Measurements from ENCODE around the gene MYO1B.

- no peak for TF ChIP-seq REST (IDR thresholded peaks at IDR 0.05; ENCODE audit: unreplicated experiment)
- TF ChIP-seq CTCF (conservative IDR thresholded peaks at IDR 0.05; ENCODE audit: low read depth in 2 of 2): no peak
- TF ChIP-seq EZH2 (IDR thresholded peaks at IDR 0.05; ENCODE audit: low read depth, unreplicated experiment): no peak
- TF ChIP-seq POLR2AphosphoS5 (IDR thresholded peaks at IDR 0.05; ENCODE audit: low read depth): no peak
- no peak for TF ChIP-seq CREB1 (CRISPR knock-in tag; IDR thresholded peaks at IDR 0.05; ENCODE audit: low read depth)
- no peak for TF ChIP-seq EZH2phosphoT487 (IDR thresholded peaks at IDR 0.05; ENCODE audit: unreplicated experiment)
- no peak for TF ChIP-seq JUNB (IDR thresholded peaks at IDR 0.05; ENCODE audit: unreplicated experiment)
Observed at GRCh38 chr2:191228333-191228732, 16.9 kb upstream of the MYO1B start.
